ENCODE measurements around the gene PAXIP1. TPM values are rescaled to one million over a fixed set of nuclear protein-coding genes. Genes with fewer than 3 reads are reported as not detected.

PAXIP1 gene
- total RNA-seq, 2 experiments from 2014 or later, result 29.0 to 32.0 TPM

- Mint-ChIP-seq H3K27me3 (no peaks in the 10 kb centered on the region), H3K4me3 (no peak overlapping the region), H3K9me3 (no peaks in the 10 kb centered on the region), H3K36me3 (no peaks in the 10 kb centered on the region), H3K27ac (no peak overlapping the region), H3K4me1 (no peaks in the 10 kb centered on the region)
- POLR2A ChIA-PET, result no interaction called here
- no peak for ATAC-seq (ENCODE audit: low read depth)
- DNase-seq, result no peak
Observed at GRCh38 chr7:154898973-154899855, 103.7 kb downstream of the PAXIP1 start.

- no peaks in the 10 kb centered on the region for H3K9me3 Mint-ChIP-seq
- H3K27me3 Mint-ChIP-seq, result no peaks in the 10 kb centered on the region
- H3K36me3 Mint-ChIP-seq, result no peaks in the 10 kb centered on the region
- POLR2A ChIA-PET, result no interaction called here
- H3K4me1 Mint-ChIP-seq, result no peaks in the 10 kb centered on the region
- H3K4me3 Mint-ChIP-seq, result no peak overlapping the region
- no peak for DNase-seq
- ATAC-seq (ENCODE audit: low read depth), result no peak
- no peak overlapping the region for H3K27ac Mint-ChIP-seq
Observed at GRCh38 chr7:154896076-154896475, 106.8 kb downstream of the PAXIP1 start.

Other genes starting within 250 kb of the PAXIP1 start
- not detected for gene HTR5A, start 67.2 kb upstream of the PAXIP1 start, total RNA-seq